Suprapubic skin (tissue), 3 donors: Measurements from ENCODE around the gene C16orf92.

Experiments used
- EP300 ChIP-seq: sonication (generic); formaldehyde crosslinking; IDR thresholded peaks from one replicate; pipeline ENCODE4 v1.6.1; 2017; ENCODE audit warnings: antibody characterized with exemption
- TF ChIP-seq, protein P1 (sequence below), 2 donors: fragments of 200-600 bp in 1 of 2; fragments of 450-650 bp in 1 of 2; sonication (generic) in 1 of 2; IDR thresholded peaks; one replicate each; pipeline ENCODE4 v1.5.1; 2016 to 2019; ENCODE audit warnings: antibody characterized with exemption in 2 of 2, mild to moderate bottlenecking in 1 of 2, moderate library complexity in 1 of 2

DNA sequence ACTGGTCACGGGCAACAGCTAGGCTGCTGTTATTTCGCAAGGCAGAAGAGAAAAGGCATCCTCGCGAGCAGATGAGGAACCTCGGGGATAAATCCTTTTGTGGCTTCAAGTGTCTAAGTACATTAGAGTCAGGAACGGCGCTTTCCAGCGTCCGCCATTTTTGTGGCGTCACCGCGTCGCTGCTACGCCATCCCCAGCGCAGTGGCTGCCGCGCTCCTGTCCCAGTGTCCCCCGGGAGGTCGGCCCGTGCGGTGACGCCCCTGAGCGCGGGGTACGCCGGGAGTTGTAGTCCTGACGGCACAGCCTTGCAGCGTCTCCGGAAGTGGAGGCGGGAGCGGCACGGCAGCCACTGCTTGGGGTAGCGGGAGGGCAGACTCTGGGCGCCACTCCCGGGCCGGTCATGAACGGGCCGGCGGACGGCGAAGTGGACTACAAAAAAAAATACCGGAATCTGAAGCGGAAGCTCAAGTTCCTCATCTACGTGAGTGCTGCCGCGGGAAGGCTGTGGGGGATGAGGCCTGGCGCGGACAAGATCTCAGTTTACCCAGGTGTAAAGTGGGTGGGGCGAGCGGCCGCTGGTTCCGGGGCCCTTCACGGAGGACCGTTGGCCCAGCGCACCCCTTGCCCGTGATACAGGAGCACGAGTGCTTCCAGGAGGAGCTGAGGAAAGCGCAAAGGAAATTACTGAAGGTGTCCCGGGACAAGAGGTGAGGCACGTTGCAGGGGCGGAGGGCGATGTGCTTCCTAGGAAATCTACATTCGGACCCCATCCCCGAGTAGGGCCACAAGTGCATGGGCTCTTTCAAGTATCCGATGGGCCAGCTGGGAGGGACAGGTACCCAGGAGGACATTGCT, 26.9 kb upstream of the C16orf92 start, which contains the start of gene INO80E:
- TF ChIP-seq, protein P1, sequence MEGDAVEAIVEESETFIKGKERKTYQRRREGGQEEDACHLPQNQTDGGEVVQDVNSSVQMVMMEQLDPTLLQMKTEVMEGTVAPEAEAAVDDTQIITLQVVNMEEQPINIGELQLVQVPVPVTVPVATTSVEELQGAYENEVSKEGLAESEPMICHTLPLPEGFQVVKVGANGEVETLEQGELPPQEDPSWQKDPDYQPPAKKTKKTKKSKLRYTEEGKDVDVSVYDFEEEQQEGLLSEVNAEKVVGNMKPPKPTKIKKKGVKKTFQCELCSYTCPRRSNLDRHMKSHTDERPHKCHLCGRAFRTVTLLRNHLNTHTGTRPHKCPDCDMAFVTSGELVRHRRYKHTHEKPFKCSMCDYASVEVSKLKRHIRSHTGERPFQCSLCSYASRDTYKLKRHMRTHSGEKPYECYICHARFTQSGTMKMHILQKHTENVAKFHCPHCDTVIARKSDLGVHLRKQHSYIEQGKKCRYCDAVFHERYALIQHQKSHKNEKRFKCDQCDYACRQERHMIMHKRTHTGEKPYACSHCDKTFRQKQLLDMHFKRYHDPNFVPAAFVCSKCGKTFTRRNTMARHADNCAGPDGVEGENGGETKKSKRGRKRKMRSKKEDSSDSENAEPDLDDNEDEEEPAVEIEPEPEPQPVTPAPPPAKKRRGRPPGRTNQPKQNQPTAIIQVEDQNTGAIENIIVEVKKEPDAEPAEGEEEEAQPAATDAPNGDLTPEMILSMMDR (IDR thresholded peaks at IDR 0.05), result no peak
- TF ChIP-seq EP300, result no peak
